GM18868 (cell line): Measurements from ENCODE around the gene DDO.
"Not testable (repeated sequence)": the region's sequence is repeated elsewhere in the genome, so short reads cannot be mapped to it uniquely, and the experiment has no call there.

ENCODE experiments used
- ATAC-seq: cut with Tn5 transposase; IDR thresholded peaks from one replicate; pipeline ENCODE4 v1.9.1; 2021; ENCODE audit warnings: mild to moderate bottlenecking, moderate library complexity; ENCODE audit not compliant: unreplicated experiment

Gene DDO, protein sequence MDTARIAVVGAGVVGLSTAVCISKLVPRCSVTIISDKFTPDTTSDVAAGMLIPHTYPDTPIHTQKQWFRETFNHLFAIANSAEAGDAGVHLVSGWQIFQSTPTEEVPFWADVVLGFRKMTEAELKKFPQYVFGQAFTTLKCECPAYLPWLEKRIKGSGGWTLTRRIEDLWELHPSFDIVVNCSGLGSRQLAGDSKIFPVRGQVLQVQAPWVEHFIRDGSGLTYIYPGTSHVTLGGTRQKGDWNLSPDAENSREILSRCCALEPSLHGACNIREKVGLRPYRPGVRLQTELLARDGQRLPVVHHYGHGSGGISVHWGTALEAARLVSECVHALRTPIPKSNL

DNA sequence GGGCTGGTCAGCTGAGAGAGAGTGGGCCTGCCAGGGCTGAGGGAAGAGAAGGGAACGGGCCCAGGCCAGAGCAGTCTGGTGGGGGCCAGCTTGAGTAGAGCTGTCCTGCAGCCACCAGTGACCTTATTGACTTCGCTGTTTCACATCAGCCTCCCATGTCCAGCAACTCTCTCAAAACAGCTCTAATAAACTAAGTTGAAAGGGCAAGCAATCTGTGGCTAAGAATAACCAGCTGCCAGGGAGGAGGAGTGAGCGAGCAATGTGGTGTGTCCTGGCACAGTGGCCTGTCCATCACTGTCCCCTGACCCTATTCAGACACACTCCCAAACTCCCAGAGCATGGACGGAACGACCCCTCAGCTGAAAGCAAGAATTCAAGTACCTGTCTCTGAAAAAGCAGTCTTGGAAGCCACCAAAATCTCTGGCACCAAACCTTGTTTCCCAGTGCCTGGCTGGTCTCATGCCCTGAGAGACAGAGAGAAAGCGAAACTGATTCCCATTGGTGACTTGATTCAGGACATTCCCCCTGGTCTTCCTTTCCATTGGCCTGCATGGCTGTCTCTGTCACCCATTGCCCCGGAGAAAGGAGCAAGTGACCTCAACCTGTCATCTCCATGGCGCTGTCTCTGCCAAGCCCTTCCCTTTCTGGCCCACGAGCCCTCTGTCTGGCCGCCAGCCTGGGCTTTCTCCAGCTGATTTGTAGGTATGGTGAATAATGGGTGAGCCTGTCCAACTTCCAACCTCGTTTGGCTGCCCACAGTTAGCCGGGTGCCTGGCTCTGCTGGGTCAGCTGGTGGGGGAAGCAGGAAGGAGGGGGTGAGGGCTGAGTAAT, at the start of gene DDO:
Gene DDO, minus strand, starts transcription at position 490 of the 831 bp plus-strand sequence. CDS start 2,113 bp downstream, outside the sequence.
- peak; percentile 57 for ATAC-seq

DNA sequence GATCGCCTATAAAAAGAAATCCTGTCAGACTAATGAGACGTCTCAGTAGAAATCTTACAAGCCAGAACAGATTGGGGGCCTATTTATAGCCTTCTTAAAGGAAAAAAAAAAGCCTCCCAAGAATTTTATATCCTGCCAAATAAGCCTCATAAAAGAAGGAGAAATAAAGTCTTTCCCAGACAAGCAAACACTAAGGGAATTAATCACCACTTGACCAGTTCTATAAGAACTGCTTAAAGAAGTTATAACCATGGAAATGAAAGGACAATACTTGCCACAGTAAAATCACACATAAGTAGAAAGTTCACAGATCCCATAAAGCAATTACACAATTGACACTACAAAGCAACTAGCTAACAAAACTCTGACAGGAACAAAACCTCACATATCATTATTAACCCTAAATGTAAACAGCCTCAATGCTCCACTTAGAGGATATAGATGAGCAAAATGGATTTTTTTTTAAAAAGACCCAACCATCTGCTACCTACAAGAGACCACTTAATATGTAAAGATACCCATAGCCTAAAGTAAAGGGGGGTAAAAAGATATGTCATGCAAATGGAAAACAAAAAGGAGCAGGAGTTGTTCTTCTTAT, 47.6 kb upstream of the DDO start:
- no peak for ATAC-seq

DNA sequence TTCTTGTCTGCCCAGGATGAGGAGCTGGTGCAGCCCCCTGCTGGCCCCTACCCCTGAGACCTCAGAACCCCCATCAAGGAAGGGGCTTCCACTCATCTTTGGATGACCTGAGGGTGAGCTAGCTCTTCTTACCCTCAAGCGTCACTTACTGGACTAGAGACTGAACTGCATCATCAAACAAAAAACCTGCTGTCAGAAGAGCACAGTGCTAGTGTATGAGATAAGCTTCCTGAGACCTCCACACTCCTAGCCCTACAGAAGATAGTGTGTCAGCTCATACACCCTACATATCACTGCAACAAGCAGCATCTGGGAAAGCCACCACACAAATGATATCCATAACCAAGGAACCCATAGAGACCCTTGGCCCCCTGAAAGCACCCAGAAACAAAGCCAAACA, 46.0 kb upstream of the DDO start:
- ATAC-seq = no peak

DNA sequence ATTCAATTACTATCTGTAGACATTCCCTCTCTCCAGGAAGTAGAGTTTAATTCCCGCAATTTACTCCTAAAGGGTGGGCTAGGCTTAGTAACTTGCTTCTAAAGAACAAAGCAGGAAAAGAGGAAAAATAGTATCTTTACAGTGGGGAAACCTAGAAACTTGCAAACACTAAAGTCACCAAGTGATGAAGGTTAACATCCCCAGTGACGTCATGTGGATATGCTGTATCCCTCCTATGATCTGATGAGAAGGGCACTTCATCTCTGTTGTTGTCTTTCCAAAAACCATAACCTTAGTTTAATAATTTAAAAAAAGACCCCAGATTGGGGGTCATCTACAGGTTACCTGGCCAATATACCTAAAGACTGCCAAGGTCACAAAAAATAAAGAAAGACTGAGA, 43.8 kb upstream of the DDO start:
- ATAC-seq = no peak

DNA sequence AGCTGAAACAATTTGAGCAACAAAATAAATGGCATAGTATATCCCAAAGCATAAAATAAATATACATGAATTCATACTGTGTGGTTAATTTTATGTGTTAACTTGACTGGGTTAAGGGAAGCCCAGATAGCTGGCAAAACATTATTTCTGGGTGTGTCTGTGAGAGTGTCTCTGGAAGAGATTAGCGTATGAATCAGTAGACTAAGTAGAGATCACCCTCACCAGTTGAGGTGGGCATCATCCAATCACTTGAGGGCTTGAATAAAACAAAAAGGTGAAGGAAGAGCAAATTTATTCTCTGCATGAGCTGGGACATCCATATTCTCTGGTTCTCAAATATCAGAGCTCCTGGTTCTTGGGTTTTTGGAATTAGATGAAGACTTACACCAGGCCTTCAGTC, 43.1 kb upstream of the DDO start:
- ATAC-seq = no peak

DNA sequence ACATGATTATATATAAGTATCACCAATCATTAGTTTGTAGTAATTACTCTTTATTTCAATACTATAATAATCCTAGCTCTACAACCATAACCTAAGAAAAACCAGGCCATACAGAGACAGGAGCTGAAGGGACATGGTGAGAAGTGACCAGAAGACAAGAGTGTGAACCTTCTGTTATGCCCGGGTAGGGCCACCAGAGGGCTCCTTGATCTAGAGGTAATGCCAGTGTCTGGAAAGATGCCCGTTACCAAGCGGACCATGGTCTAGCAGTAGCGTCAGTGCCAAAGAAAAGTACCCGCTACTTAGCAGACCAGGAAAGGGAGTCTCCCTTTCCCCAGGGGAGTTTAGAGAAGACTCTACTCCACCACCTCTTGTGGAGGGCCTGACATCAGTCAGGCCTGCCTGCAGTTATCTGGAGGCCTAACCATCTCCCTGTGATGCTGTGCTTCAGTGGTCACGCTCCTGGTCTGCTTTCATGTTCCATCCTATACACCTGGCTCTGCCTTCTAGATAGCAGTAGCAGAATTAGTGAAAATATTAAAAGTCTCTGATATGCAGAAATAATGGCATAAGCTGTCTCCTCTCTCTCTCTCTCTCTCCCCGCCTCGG, 42.3 kb upstream of the DDO start:
- ATAC-seq = not testable (repeated sequence)

DNA sequence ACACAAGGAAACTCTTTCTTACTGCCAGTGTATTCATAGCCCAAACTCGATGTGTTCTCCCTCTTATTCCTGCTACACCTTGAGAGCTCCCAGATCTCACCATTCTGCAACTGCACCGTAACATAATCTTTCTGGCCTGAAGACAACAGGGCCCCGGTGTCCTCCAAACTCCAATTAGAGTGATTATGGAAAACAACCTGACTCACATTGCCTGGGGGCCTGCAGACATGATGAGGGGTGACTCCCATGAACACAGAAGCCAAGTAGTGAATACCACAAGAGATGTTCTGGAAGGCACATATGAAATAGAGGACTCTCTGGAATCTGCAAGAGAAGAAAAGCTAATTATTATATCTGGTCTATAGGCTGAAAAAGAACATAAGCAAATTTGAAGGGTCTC, 41.3 kb upstream of the DDO start:
- no peak for ATAC-seq

DNA sequence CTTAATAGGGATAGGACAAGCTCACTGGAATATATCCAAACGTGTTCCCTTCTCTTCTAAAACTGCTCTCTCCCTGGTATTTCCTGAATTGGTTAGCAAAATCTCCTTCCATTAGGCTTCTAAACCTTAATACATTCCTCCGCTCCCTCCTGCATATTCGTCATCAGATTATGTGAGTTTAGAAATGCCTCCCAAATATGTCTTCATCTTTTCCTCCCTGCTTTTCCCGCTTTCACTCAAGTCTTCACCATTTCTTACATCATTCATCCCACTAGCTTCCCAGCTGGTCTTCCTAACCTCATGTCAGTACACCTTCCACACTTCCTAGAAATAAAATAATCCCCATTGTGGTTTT, 34.1 kb upstream of the DDO start:
- ATAC-seq = no peak

DNA sequence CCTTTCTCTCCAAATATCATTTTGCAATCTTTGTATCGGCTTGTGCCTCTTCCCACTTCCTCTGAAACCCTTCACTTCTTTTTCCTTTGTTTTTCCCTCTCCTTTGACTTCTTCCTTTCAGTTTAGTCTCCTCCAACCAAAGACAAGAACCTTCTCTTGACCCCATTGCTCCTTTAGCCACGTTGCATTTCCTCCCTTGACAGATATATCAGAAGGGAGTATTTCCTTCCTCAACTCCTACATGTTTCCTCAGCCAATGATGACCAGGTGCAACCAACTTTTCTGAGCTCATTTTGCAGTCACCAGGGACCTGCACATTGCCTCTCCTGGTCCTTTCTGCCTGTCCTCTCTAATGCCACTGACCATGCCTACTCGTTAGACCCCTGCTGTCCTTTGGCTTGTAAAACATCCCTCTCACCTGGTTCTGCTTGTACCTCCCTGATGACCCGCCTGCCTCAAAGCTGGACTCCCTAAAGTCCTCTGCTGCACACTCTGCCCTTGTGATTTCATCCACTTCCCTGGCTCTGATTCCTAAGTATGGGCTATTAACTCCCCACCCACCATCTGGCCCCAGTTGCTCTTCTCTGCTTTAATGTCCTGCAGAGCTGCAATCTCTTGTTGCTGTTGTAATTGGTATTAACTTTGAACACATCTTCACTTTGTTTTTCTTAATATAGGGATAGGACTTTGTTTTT, 33.6 kb upstream of the DDO start:
- no peak for ATAC-seq

DNA sequence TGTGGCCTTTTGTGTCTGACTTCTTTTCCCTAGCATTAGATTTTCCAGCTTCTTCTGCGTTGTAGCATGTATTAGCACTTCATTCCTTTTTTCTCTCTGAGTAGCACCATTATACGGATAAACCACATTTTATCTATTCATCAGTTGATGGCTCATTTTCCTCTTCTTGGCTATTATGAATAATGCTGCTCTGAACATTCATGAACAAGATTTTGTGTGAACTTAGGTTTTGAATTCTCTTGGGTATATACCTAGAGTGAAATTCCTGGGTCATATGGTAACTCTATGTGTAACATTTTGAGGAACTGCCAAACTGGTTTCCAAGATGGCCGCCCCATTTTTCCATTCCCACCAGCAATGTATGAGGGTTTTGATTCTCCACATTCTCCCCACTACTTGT, 32.4 kb upstream of the DDO start:
- ATAC-seq = no peak

DNA sequence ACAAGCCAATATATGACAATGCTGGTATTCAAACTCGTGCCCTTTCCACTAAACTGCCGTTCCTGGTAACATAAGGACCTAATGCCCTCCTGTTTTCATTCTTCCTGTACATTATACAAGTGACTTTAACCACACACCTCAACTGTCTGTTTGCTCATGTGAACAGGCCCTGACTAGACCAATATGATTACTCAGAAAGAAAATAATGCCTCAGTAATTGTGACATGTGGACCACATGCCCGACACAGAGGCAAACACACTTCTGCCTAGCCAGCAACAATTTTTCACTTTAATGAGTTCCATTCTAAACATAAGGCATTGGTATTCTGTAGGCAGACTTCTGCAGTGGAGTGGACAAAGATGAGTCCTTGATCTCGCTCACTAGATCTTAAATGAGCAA, 31.0 kb upstream of the DDO start:
- ATAC-seq = no peak

DNA sequence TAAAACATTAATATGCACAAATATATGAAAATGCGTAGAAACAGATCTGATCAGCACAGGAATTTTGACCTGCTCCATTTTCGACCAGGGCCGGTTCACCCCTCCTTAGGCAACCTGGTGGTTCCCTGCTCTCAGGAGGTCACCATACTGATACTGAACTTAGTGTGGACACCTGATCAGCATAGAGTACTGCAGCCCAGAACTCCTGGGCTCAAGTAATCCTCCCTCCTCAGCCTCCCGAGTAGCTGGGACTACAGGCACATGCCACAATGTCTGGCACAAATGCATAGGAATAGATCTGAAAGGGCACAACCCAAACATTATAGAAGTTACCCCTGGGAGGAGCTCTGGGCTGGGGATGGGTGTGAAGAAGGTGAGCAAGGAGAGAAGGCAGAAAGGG, 24.7 kb upstream of the DDO start:
- ATAC-seq = no peak

DNA sequence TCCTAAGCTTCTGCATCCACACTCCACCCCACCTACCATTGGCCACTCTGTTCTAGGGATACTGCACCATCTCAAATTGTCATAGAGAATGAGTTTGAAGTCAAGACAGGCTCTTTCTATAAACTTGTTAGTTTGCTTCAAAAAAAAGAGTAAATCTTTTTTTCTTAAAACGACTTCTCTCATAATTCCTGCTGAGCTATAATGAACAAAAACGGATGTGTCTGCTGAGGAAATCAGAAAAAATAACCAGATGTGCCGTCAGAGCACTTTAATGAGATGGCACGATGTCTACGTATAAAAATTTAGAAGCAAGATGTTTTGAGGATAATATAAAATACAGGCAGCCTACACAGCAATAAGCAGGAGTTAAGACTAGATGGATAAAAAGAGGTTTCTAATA, 24.0 kb upstream of the DDO start:
- no peak for ATAC-seq

DNA sequence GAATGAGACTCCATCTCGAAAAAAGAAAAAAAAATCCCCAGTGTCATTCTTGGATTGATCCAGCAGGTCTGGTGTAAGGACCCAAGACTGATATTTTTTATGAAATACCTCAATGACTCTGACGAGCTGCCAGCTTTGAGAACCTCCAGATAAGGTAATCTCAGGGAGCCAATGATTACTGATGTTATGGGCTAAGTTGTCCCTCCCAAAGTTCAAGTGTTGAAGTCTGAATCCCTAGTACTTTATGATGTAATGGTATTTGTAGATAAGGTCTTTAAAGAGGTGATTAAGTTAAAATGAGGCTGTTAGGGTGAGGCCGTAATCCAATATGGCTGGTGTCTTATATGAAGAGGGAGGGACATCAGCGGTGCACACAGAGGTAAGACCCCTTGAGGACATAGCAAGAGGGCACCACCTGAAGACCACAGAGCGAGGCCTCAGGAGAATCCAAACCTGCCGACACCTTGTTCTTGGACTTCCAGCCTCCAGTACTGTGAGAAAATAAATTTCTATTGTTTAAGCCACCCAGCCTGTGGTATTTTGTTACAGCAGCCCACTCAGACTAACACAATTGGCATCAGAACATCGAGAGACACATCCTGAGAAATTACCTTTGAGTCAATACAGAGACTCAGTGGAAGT, 19.7 kb upstream of the DDO start:
- no peak for ATAC-seq

DNA sequence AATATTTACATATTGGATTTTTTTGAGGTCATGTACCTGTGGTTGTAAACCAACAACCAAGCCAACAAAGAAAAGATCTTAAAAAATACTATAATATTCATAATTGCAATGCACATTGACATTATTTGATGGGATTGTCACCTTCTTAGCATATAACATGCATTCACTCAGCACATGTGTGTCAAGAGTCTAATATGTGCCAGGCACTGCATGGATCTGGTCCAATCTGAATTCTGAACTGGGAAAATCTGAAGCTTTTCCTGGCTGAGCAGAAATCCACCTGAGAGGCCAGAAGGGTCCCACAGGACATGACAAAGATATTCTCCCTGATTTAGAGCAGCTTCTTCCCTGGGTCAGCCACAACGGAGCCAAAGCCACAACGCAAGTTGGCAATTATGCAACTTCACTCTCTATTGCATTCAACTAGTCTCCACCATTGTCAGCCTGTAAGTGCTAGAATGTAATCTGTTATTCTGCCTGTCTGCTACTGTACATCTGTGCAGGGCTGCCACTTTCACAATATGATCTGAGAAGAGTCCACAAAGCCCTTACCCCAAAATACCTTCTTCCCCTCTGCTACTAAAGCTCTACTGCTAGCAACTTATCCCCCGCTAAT, 17.0 kb upstream of the DDO start:
- ATAC-seq = no peak

DNA sequence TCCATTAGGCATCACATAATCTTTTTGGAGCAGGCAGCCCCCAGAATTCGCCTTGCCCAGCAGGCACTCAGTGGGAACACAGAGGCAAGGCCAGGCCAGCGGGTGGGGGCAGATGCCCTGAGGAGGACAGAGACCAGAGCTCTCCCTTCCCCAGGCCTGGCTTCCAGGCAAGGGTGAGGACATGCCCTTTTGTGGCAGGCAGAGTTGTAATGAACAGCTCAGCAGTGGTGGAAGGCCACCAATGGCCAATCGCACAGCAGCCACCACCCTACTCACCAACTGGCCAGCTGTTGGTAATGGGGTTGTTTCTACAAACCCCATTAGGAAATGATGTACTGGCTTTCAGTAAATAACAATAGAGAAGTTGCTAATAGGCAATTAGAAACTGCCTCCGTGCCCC, 15.4 kb upstream of the DDO start:
- no peak for ATAC-seq

DNA sequence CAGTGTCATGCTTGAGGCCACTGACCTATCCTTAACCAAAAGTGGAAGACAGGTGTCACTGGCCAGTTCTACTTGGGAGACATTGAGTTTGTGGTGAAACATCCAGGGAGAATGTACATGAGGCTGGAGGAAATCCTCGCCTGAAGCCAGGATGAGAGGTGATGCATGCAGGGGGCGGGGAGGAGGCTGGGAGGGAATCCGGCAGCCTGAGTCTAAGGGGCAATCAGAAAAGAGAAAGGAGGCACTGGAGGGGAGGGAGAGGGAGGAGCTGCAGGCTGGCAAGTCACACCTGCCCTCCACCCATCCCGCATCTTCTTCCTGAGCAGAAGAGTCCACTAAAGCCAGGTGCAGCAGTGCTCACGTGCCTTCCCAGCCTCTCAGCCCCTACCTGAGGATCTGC, 14.9 kb upstream of the DDO start:
- no peak for ATAC-seq

DNA sequence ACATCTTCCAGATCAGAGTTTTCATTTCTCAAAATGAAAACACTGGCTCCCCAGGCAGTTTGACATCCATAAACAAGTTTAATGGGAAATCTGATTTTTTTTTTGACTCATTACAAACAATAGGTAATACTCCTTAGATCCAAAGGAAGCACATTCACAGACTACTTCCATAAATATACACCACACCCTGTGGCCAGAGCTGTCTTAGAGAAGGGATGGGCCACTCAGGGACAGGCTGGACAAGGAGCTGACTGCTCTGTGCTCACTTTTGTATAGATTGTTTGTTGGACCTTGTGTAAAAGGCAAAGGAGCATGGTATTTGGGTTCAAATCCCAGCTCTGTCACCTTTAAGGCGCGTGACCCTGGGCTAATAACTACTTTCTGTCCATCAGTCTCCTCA, 12.8 kb upstream of the DDO start:
- no peak for ATAC-seq

DNA sequence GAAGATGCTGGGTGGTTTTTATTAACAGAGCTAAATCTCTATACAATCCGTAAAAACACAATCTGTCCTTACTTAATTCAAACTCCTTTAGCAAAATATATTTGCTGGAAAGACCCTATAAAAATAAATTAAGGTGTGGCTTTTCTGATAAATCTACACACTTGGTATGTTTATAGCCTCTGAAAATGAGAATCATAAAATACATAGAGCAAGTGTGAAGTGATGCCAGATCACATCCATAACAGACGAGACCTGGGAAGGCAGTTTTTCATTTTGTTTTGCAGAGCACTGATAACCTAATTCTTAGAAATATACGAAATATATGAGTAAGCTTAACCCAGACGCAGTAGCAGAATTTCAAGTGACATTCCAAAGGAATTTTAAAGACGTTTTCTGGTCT, 10.4 kb upstream of the DDO start:
- no peak for ATAC-seq

DNA sequence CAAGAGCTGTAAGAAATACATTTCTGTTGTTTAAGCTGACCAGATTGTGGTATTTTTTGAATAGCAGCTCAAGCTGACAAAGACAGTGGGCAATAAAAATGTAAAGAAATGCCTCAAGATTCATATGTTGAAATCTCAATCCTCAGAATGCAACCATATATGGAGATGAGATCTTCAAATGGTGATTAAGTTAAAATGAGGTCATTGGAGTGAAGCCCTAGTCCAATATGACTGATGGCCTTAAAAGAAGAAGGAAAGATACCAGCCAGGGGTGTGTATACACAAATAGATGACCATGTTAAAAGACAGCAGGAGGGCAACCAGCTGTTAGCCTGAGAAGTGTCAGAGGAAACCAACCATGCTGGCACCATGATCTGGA, 7.1 kb upstream of the DDO start:
- no peak for ATAC-seq
